Measurements from ENCODE around the gene RIPOR2. TPM values are rescaled to one million over a fixed set of nuclear protein-coding genes. Genes with fewer than 3 reads are reported as not detected.

RIPOR2 gene
- total and polyA plus RNA-seq, 2 experiments from 2014 or later, result 3.2 to 3.3 TPM

- WGBS, 2 experiments (ENCODE audit: low coverage in 1 of 2, low lambda C conversion rate in 2 of 2, missing lambda C conversion rate in 2 of 2), result 67 to 68% methylated on average over 3 of the region's 3 CpGs
- H3K9me3 ChIP-seq (ENCODE audit: low read depth), result no peaks in the 10 kb centered on the region
- TF ChIP-seq EZH2 (IDR thresholded peaks at IDR 0.05; ENCODE audit: insufficient read depth, poor library complexity, severe bottlenecking) (no peak), EZH2phosphoT487 (IDR thresholded peaks at IDR 0.05; ENCODE audit: insufficient read depth, low read depth) (no peak)
- no peak for DNase-seq
- no peak overlapping the region for H3K27ac ChIP-seq
- peaks cover 6% of the 10 kb centered on the region; the same call in 1 of the 2 replicates for H3F3A ChIP-seq (ENCODE audit: insufficient read depth)
- no peaks in the 10 kb centered on the region for H3K36me3 ChIP-seq (ENCODE audit: low read depth)
- H3K79me2 ChIP-seq (ENCODE audit: insufficient read depth), result no peaks in the 10 kb centered on the region
- H4K20me1 ChIP-seq (ENCODE audit: insufficient read depth), result no peaks in the 10 kb centered on the region
- H3K27me3 ChIP-seq (replicated peaks; ENCODE audit: insufficient read depth), result no peaks in the 10 kb centered on the region
- no peaks in the 10 kb centered on the region for H3K9me2 ChIP-seq (ENCODE audit: insufficient read depth)
- no peak overlapping the region for H3K4me2 ChIP-seq (ENCODE audit: unreplicated experiment)
- no peak overlapping the region for H3K9ac ChIP-seq
- H2AFZ ChIP-seq, result no peak overlapping the region
- in situ Hi-C loops (cut with MboI), result no loop called here
- H3K4me3 ChIP-seq, result no peak overlapping the region
- peaks cover 26% of the 10 kb centered on the region for H3K4me1 ChIP-seq (ENCODE audit: insufficient read depth)
Observed at GRCh38 chr6:24926192-24926591, 9.6 kb downstream of the RIPOR2 start.

DNA sequence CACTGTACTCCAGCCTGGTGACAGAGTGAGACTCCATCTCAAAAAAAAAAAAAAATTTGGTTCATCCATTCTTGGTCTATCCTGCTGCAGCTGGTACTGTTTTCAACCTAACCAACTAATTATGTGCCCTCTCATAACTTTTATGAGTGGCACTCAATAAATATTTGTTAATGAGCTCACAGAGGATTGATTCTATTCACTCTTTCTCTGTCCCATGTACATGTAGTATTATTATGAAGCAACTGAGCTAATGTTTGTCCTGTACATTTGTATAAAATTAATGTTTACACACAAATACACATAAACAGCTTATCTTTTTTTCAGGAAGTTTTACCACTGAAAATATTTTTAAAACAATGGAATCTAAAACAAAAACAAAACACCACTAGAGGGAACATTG lies 10.1 kb downstream of the RIPOR2 start:
- Histone ChIP-seq H3K4me2 (ENCODE audit: unreplicated experiment) (no peak overlapping the region), H3K9me3 (ENCODE audit: low read depth) (no peaks in the 10 kb centered on the region), H2AFZ (no peak overlapping the region), H3K4me3 (no peak overlapping the region), H3K9ac (no peak overlapping the region), H3K9me2 (ENCODE audit: insufficient read depth) (no peaks in the 10 kb centered on the region), H3K79me2 (ENCODE audit: insufficient read depth) (no peaks in the 10 kb centered on the region), H3K27ac (no peak overlapping the region), H4K20me1 (ENCODE audit: insufficient read depth) (no peaks in the 10 kb centered on the region), H3F3A (ENCODE audit: insufficient read depth) (peaks cover under 1% of the 10 kb centered on the region; the same call in 1 of the 2 replicates), H3K27me3 (replicated peaks; ENCODE audit: insufficient read depth) (no peaks in the 10 kb centered on the region), H3K4me1 (ENCODE audit: insufficient read depth) (peaks cover 20% of the 10 kb centered on the region), H3K36me3 (ENCODE audit: low read depth) (no peaks in the 10 kb centered on the region)
- in situ Hi-C loops (cut with MboI), result no loop called here
- TF ChIP-seq EZH2 (IDR thresholded peaks at IDR 0.05; ENCODE audit: insufficient read depth, poor library complexity, severe bottlenecking) (no peak), EZH2phosphoT487 (IDR thresholded peaks at IDR 0.05; ENCODE audit: insufficient read depth, low read depth) (no peak)
- no peak for DNase-seq

GRCh38 chr6:24924580-24925356 lies 11.0 kb downstream of the RIPOR2 start:
- Histone ChIP-seq H3K4me1 (ENCODE audit: insufficient read depth) (peaks cover 12% of the 10 kb centered on the region), H3K4me2 (ENCODE audit: unreplicated experiment) (no peak overlapping the region), H2AFZ (no peak overlapping the region), H3K27me3 (replicated peaks; ENCODE audit: insufficient read depth) (no peaks in the 10 kb centered on the region), H3K79me2 (ENCODE audit: insufficient read depth) (no peaks in the 10 kb centered on the region), H3K27ac (no peak overlapping the region), H3K9me3 (ENCODE audit: low read depth) (no peaks in the 10 kb centered on the region), H3K36me3 (ENCODE audit: low read depth) (no peaks in the 10 kb centered on the region), H4K20me1 (ENCODE audit: insufficient read depth) (no peaks in the 10 kb centered on the region), H3K9ac (no peak overlapping the region), H3F3A (ENCODE audit: insufficient read depth) (no peaks in the 10 kb centered on the region), H3K9me2 (ENCODE audit: insufficient read depth) (no peaks in the 10 kb centered on the region), H3K4me3 (no peak overlapping the region)
- in situ Hi-C loops (cut with MboI), result no loop called here
- DNase-seq, result no peak
- TF ChIP-seq EZH2 (IDR thresholded peaks at IDR 0.05; ENCODE audit: insufficient read depth, poor library complexity, severe bottlenecking) (no peak), EZH2phosphoT487 (IDR thresholded peaks at IDR 0.05; ENCODE audit: insufficient read depth, low read depth) (no peak)
- WGBS, 2 experiments (ENCODE audit: low coverage in 1 of 2, low lambda C conversion rate in 2 of 2, missing lambda C conversion rate in 2 of 2), result 60 to 76% methylated on average over 2 of the region's 2 CpGs

- no peak overlapping the region for H3K4me3 ChIP-seq
- no peak for DNase-seq
- WGBS, 2 experiments (ENCODE audit: low coverage in 1 of 2, low lambda C conversion rate in 2 of 2, missing lambda C conversion rate in 2 of 2), result 74 to 78% methylated on average over 8 of the region's 8 CpGs
- no peaks in the 10 kb centered on the region for H3K9me2 ChIP-seq (ENCODE audit: insufficient read depth)
- no peaks in the 10 kb centered on the region for H3K36me3 ChIP-seq (ENCODE audit: low read depth)
- no peaks in the 10 kb centered on the region for H3K79me2 ChIP-seq (ENCODE audit: insufficient read depth)
- H3K9ac ChIP-seq, result no peak overlapping the region
- in situ Hi-C loops (cut with MboI), result no loop called here
- no peaks in the 10 kb centered on the region for H3F3A ChIP-seq (ENCODE audit: insufficient read depth)
- H4K20me1 ChIP-seq (ENCODE audit: insufficient read depth), result no peaks in the 10 kb centered on the region
- TF ChIP-seq EZH2phosphoT487 (IDR thresholded peaks at IDR 0.05; ENCODE audit: insufficient read depth, low read depth) (no peak), EZH2 (IDR thresholded peaks at IDR 0.05; ENCODE audit: insufficient read depth, poor library complexity, severe bottlenecking) (no peak)
- no peak overlapping the region for H3K27ac ChIP-seq
- no peak overlapping the region for H2AFZ ChIP-seq
- H3K4me1 ChIP-seq (ENCODE audit: insufficient read depth), result peaks cover 8% of the 10 kb centered on the region
- H3K4me2 ChIP-seq (ENCODE audit: unreplicated experiment), result no peak overlapping the region
- no peaks in the 10 kb centered on the region for H3K9me3 ChIP-seq (ENCODE audit: low read depth)
- no peaks in the 10 kb centered on the region for H3K27me3 ChIP-seq (replicated peaks; ENCODE audit: insufficient read depth)
Observed at GRCh38 chr6:24923885-24924401, 11.8 kb downstream of the RIPOR2 start.

Measured in GM23248 (cell line).